CD14-positive monocyte (primary cell): ENCODE data around the gene HLCS. TPM values are rescaled to one million over a fixed set of nuclear protein-coding genes. Genes with fewer than 3 reads are reported as not detected.

ENCODE experiments used
- DNase-seq, 3 donors: peaks; one replicate each; pipeline ENCODE4 v3.0.0-alpha.2; 2011 to 2022
- H2AFZ ChIP-seq: 2 replicates; pipeline ENCODE4 v1.6.0; 2012; ENCODE audit warnings: mild to moderate bottlenecking, low read depth, low read length, inconsistent platforms; ENCODE audit not compliant: insufficient read depth, poor library complexity, severe bottlenecking
- H3K27ac ChIP-seq, 2 donors: 1 replicate in 1 of 2; 2 replicates in 1 of 2; pipeline ENCODE4 v1.5.1; 2012 to 2013; ENCODE audit warnings: low read length in 2 of 2, control low read depth in 1 of 2, inconsistent platforms in 1 of 2, low read depth in 1 of 2, mild to moderate bottlenecking in 1 of 2
- H3K27me3 ChIP-seq, 2 donors: one replicate each; pipeline versions ENCODE4 v1.6.0 to v1.6.1; 2011 to 2013; ENCODE audit warnings: low read length in 2 of 2; ENCODE audit not compliant: control insufficient read depth in 2 of 2, insufficient read depth in 2 of 2
- H3K36me3 ChIP-seq, 2 donors: replicated peaks in 1 of 2; 1 replicate in 1 of 2; 2 replicates in 1 of 2; pipeline versions ENCODE4 v1.5.1 to v1.6.1; 2012 to 2013; ENCODE audit warnings: low read length in 2 of 2, control low read depth in 1 of 2, inconsistent platforms in 1 of 2, mild to moderate bottlenecking in 1 of 2; ENCODE audit not compliant: insufficient read depth in 2 of 2, control insufficient read depth in 1 of 2
- H3K4me1 ChIP-seq, 2 donors: 1 replicate in 1 of 2; 2 replicates in 1 of 2; pipeline versions ENCODE4 v1.5.1 to v1.6.1; 2012 to 2013; ENCODE audit warnings: low read length in 2 of 2, control low read depth in 1 of 2, inconsistent platforms in 1 of 2, mild to moderate bottlenecking in 1 of 2, moderate library complexity in 1 of 2; ENCODE audit not compliant: insufficient read depth in 2 of 2, control insufficient read depth in 1 of 2
- H3K4me2 ChIP-seq: replicated peaks from 2 replicates; pipeline ENCODE3; 2012; ENCODE audit warnings: low read length, moderate library complexity, mild to moderate bottlenecking; ENCODE audit not compliant: poor library complexity, severe bottlenecking; ENCODE audit errors: extremely low read depth
- H3K4me3 ChIP-seq, 3 experiments: fragments of 200-600 bp in 1 of 3; sonication (generic) in 1 of 3; replicated peaks in 1 of 3; 1 replicate in 2 of 3; 2 replicates in 1 of 3; pipeline ENCODE4 v1.5.1; 2011 to 2013; ENCODE audit warnings: low read length in 3 of 3, mild to moderate bottlenecking in 3 of 3, control low read depth in 2 of 3, low read depth in 2 of 3, inconsistent platforms in 1 of 3, moderate library complexity in 1 of 3
- H3K79me2 ChIP-seq: 2 replicates; pipeline ENCODE4 v1.6.0; 2012; ENCODE audit warnings: mild to moderate bottlenecking, control low read depth, inconsistent platforms, low read length, moderate library complexity; ENCODE audit not compliant: insufficient read depth
- H3K9ac ChIP-seq: 2 replicates; pipeline ENCODE4 v1.6.0; 2017; ENCODE audit warnings: low read length, mild to moderate bottlenecking; ENCODE audit not compliant: insufficient read depth, poor library complexity, severe bottlenecking
- H3K9me3 ChIP-seq, 2 donors: replicated peaks in 1 of 2; 1 replicate in 1 of 2; 2 replicates in 1 of 2; pipeline versions ENCODE4 v1.5.1 to v1.6.1; 2012 to 2013; ENCODE audit warnings: low read length in 2 of 2, control low read depth in 1 of 2; ENCODE audit not compliant: control insufficient read depth in 1 of 2, insufficient read depth in 1 of 2
- H4K20me1 ChIP-seq: 2 replicates; pipeline ENCODE4 v1.6.0; 2012; ENCODE audit warnings: mild to moderate bottlenecking, low read length, control low read depth, moderate library complexity; ENCODE audit not compliant: insufficient read depth
- H3K27ac Mint-ChIP-seq, 7 donors: one replicate each; pipeline ENCODE4 v1.8.0; 2020; ENCODE audit warnings: mild to moderate bottlenecking in 7 of 7, mixed read lengths in 7 of 7, moderate library complexity in 6 of 7, inconsistent platforms in 2 of 7
- H3K27me3 Mint-ChIP-seq, 3 donors: one replicate each; pipeline ENCODE4 v1.8.0; 2021 to 2022; ENCODE audit warnings: low read depth in 3 of 3, mild to moderate bottlenecking in 3 of 3, mixed read lengths in 3 of 3, moderate library complexity in 3 of 3, inconsistent platforms in 1 of 3
- H3K36me3 Mint-ChIP-seq, 2 donors: one replicate each; pipeline ENCODE4 v1.8.0; 2020; ENCODE audit warnings: mixed read lengths in 2 of 2, inconsistent platforms in 1 of 2, mild to moderate bottlenecking in 1 of 2
- H3K4me1 Mint-ChIP-seq: one replicate; pipeline ENCODE4 v1.8.0; 2020; ENCODE audit warnings: mild to moderate bottlenecking, mixed read lengths
- H3K4me3 Mint-ChIP-seq, 2 donors: one replicate each; pipeline ENCODE4 v1.8.0; 2020; ENCODE audit warnings: mild to moderate bottlenecking in 2 of 2, mixed read lengths in 2 of 2, moderate library complexity in 1 of 2
- H3K9me3 Mint-ChIP-seq, 7 donors: one replicate each; pipeline ENCODE4 v1.8.0; 2020 to 2022; ENCODE audit warnings: mixed read lengths in 7 of 7, mild to moderate bottlenecking in 6 of 7, moderate library complexity in 6 of 7, inconsistent platforms in 2 of 7
- WGBS: methylation state at CpG from one replicate; pipeline ENCODE4 v1.1.5; 2013; ENCODE audit warnings: missing lambda C conversion rate; ENCODE audit not compliant: insufficient coverage; 5-methylcytosine and 5-hydroxymethylcytosine counted together
- intact Hi-C, 2 donors: fragments of 100-400 bp; cut with micrococcal nuclease; formaldehyde crosslinking; loops; one replicate each; pipeline versions ENCODE4 v1.15.0 to v1.15.1; 2023
- polyA plus RNA-seq, 3 donors: library from polyadenylated mRNA; depleted of rRNA in 1 of 3; unstranded in 2 of 3; stranded (reverse) in 1 of 3; fragments of 300-500 nt in 2 of 3; fragments of >200 nt in 1 of 3; fragmentation: Illumina TruSeq in 2 of 3; gene quantifications; 1 replicate in 2 of 3; 2 replicates in 1 of 3; pipeline ENCODE4 v1.2.3, GENCODE V29; 2012 to 2021
- TF ChIP-seq, protein P1 (sequence below): fragments of 200-600 bp; IDR thresholded peaks from one replicate; pipeline ENCODE4 v1.8.0; 2022; ENCODE audit warnings: antibody characterized with exemption, mild to moderate bottlenecking

The HLCS gene
- polyA plus RNA-seq, 3 donors = 2.1 to 3.1 (median 2.2) TPM

DNA sequence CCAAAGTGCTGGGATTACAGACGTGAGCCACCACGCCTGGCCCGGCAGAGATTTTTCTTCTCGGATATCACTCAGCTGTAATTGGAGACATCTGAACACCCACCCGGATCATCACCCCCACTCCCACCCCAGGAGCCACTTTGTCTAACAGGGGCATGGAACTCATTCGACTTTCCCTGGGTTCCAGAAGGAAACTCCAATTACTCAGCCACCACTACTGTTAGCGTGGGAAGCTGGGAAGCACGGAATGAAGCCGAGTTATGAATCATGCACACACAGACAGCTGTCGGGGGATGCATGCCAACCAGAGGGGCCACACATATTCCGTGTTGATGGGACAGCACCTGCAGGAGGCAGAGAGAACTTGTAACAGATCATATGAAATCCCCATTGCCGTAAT, 85.2 kb downstream of the HLCS start:
- H3K9me3 Mint-ChIP-seq = peaks cover 31 to 53% (median 46%) of the 10 kb centered on the region in 7 donors
- H3K27ac ChIP-seq = no peak overlapping the region
- no peak overlapping the region for H3K27ac Mint-ChIP-seq
- H3K36me3 ChIP-seq = no peaks in the 10 kb centered on the region
- peaks cover 33 to 35% of the 10 kb centered on the region in 2 donors for H3K9me3 ChIP-seq
- peaks cover 0 to 6% of the 10 kb centered on the region in 2 donors for H3K36me3 Mint-ChIP-seq
- H4K20me1 ChIP-seq = no peaks in the 10 kb centered on the region
- H3K27me3 Mint-ChIP-seq = peaks cover 0 to 3% (median 0%) of the 10 kb centered on the region in 3 donors
- no peaks in the 10 kb centered on the region for H3K4me1 ChIP-seq
- no peak for DNase-seq
- no peak overlapping the region for H3K9ac ChIP-seq
- H3K4me1 Mint-ChIP-seq = no peaks in the 10 kb centered on the region
- intact Hi-C loops = no loop called here
- TF ChIP-seq, protein P1, sequence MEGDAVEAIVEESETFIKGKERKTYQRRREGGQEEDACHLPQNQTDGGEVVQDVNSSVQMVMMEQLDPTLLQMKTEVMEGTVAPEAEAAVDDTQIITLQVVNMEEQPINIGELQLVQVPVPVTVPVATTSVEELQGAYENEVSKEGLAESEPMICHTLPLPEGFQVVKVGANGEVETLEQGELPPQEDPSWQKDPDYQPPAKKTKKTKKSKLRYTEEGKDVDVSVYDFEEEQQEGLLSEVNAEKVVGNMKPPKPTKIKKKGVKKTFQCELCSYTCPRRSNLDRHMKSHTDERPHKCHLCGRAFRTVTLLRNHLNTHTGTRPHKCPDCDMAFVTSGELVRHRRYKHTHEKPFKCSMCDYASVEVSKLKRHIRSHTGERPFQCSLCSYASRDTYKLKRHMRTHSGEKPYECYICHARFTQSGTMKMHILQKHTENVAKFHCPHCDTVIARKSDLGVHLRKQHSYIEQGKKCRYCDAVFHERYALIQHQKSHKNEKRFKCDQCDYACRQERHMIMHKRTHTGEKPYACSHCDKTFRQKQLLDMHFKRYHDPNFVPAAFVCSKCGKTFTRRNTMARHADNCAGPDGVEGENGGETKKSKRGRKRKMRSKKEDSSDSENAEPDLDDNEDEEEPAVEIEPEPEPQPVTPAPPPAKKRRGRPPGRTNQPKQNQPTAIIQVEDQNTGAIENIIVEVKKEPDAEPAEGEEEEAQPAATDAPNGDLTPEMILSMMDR = no peak
- H3K27me3 ChIP-seq = no peaks in the 10 kb centered on the region
- H3K79me2 ChIP-seq = no peaks in the 10 kb centered on the region
- no peak overlapping the region for H3K4me3 ChIP-seq
- WGBS = 97% methylated on average over 12 of the region's 12 CpGs
- no peak overlapping the region for H2AFZ ChIP-seq
- no peak overlapping the region for H3K4me2 ChIP-seq
- no peak overlapping the region for H3K4me3 Mint-ChIP-seq

DNA sequence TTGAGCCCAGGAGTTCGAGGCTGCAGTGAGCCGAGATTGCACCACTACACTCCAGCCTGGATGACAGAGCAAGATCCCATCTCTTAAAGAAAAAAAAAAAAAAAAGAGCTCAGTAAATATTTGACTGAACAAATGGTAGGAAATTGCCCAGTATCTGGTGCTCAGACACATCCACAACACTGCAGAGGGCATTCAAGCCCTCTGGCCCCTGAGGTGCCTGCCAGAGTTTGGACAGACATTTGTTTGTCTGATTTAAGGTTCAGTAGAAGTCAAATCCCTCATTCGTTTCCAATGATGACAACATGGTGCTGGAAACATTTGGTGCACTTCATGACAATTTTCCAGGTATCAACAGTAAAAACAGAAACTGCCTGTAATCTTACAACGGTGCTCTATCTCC, 86.6 kb downstream of the HLCS start:
- 100% methylated on average over 1 of the region's 4 CpGs for WGBS
- H3K4me1 ChIP-seq = no peaks in the 10 kb centered on the region
- no peaks in the 10 kb centered on the region for H4K20me1 ChIP-seq
- H3K9me3 ChIP-seq = peaks cover 33 to 36% of the 10 kb centered on the region in 2 donors
- DNase-seq = no peak
- H3K4me3 ChIP-seq = no peak overlapping the region
- no peaks in the 10 kb centered on the region for H3K36me3 ChIP-seq
- TF ChIP-seq, protein P1 = no peak
- no peak overlapping the region for H2AFZ ChIP-seq
- H3K9me3 Mint-ChIP-seq = peaks cover 31 to 56% (median 44%) of the 10 kb centered on the region in 7 donors
- H3K4me3 Mint-ChIP-seq = no peak overlapping the region
- peaks cover 0 to 5% of the 10 kb centered on the region in 2 donors for H3K36me3 Mint-ChIP-seq
- no peak overlapping the region for H3K4me2 ChIP-seq
- intact Hi-C loops = no loop called here
- H3K27ac ChIP-seq = no peak overlapping the region
- H3K79me2 ChIP-seq = no peaks in the 10 kb centered on the region
- H3K9ac ChIP-seq = no peak overlapping the region
- peaks cover 0 to 3% (median 0%) of the 10 kb centered on the region in 3 donors for H3K27me3 Mint-ChIP-seq
- H3K27me3 ChIP-seq = no peaks in the 10 kb centered on the region
- H3K27ac Mint-ChIP-seq = no peak overlapping the region
- H3K4me1 Mint-ChIP-seq = no peaks in the 10 kb centered on the region
